ENCODE results near the gene OR14A16.

OR14A16 gene

GRCh38 chr1:247829656-247830055 lies 5.7 kb upstream of the OR14A16 start:
- no peaks in the 10 kb centered on the region for H3K9me3 ChIP-seq
- no peak overlapping the region for H3K27ac ChIP-seq
- no peak for DNase-seq
- intact Hi-C loops (cut with DNase I; ENCODE audit: low total_unique reads), result no loop called here
- no peaks in the 10 kb centered on the region for H3K36me3 ChIP-seq
- no peaks in the 10 kb centered on the region for H3K4me1 ChIP-seq
- H3K27me3 ChIP-seq, result no peaks in the 10 kb centered on the region
- TF ChIP-seq CTCF (IDR thresholded peaks at IDR 0.05), result no peak
- H3K4me3 ChIP-seq, result no peak overlapping the region

- no peak for DNase-seq
- H3K9me3 ChIP-seq, result no peaks in the 10 kb centered on the region
- no peak overlapping the region for H3K27ac ChIP-seq
- H3K27me3 ChIP-seq, result no peaks in the 10 kb centered on the region
- H3K36me3 ChIP-seq, result no peaks in the 10 kb centered on the region
- intact Hi-C loops (cut with DNase I; ENCODE audit: low total_unique reads), result no loop called here
- H3K4me3 ChIP-seq, result no peak overlapping the region
- TF ChIP-seq CTCF (IDR thresholded peaks at IDR 0.05), result no peak
- H3K4me1 ChIP-seq, result no peaks in the 10 kb centered on the region
Measured at GRCh38 chr1:247825362-247825761, 1.4 kb upstream of the OR14A16 start.

- no peak for TF ChIP-seq CTCF (IDR thresholded peaks at IDR 0.05)
- Histone ChIP-seq H3K4me1 (no peaks in the 10 kb centered on the region), H3K36me3 (no peaks in the 10 kb centered on the region), H3K4me3 (no peak overlapping the region), H3K27me3 (no peaks in the 10 kb centered on the region), H3K27ac (no peak overlapping the region), H3K9me3 (no peaks in the 10 kb centered on the region)
- DNase-seq, result no peak
- intact Hi-C loops (cut with DNase I; ENCODE audit: low total_unique reads), result no loop called here
Measured at GRCh38 chr1:247822060-247822459, 1.9 kb downstream of the OR14A16 start.

- intact Hi-C loops (cut with DNase I; ENCODE audit: low total_unique reads), result no loop called here
- no peaks in the 10 kb centered on the region for H3K27me3 ChIP-seq
- no peak overlapping the region for H3K4me3 ChIP-seq
- H3K9me3 ChIP-seq, result no peaks in the 10 kb centered on the region
- no peak overlapping the region for H3K27ac ChIP-seq
- DNase-seq, result no peak
- H3K36me3 ChIP-seq, result no peaks in the 10 kb centered on the region
- no peaks in the 10 kb centered on the region for H3K4me1 ChIP-seq
- TF ChIP-seq CTCF (IDR thresholded peaks at IDR 0.05), result no peak
Measured at GRCh38 chr1:247812637-247813036, 11.3 kb downstream of the OR14A16 start.

GRCh38 chr1:247797518-247797917 lies 26.4 kb downstream of the OR14A16 start:
- H3K4me3 ChIP-seq, result no peak overlapping the region
- H3K27me3 ChIP-seq, result no peaks in the 10 kb centered on the region
- intact Hi-C loops (cut with DNase I; ENCODE audit: low total_unique reads), result no loop called here
- no peak for DNase-seq
- H3K4me1 ChIP-seq, result no peaks in the 10 kb centered on the region
- H3K27ac ChIP-seq, result no peak overlapping the region
- TF ChIP-seq CTCF (IDR thresholded peaks at IDR 0.05), result no peak
- no peaks in the 10 kb centered on the region for H3K36me3 ChIP-seq
- H3K9me3 ChIP-seq, result no peaks in the 10 kb centered on the region

GRCh38 chr1:247769603-247770002 lies 54.3 kb downstream of the OR14A16 start:
- H3K36me3 ChIP-seq, result no peaks in the 10 kb centered on the region
- DNase-seq, result no peak
- H3K9me3 ChIP-seq, result no peaks in the 10 kb centered on the region
- TF ChIP-seq CTCF (IDR thresholded peaks at IDR 0.05), result no peak
- H3K27ac ChIP-seq, result no peak overlapping the region
- H3K4me3 ChIP-seq, result no peak overlapping the region
- H3K27me3 ChIP-seq, result no peaks in the 10 kb centered on the region
- intact Hi-C loops (cut with DNase I; ENCODE audit: low total_unique reads), result no loop called here
- no peaks in the 10 kb centered on the region for H3K4me1 ChIP-seq

All from tibial artery (tissue), 4 donors.